Measurements from ENCODE around the gene TRAF3.

Gene TRAF3

DNA sequence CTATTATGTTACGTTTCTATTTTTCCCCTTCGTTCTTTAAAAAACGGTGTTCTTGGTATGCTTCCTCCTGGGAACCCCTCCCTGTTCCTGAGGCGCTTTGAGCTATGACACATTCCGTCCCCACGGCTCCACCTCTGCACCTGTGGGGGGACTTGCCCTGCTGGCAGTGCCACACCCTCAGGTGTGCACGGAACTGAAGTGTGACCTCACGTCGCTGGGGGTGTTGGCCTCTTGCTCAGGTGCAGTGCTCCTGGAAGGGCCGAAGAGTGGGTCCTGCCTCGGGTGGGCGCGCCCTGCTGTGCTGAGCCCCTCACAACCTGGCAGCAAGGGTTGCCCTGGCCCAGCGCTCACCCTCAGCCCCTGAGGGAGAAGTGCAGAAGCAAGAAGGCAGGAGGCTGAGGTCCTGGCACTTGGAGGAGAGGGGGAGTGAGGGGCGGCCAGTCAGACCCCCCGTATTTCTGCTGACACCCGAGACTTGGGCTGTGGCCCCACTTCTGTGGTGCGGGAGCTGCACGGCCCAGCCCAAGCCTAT, 150.2 kb downstream of the TRAF3 start:
- Histone ChIP-seq H3K27me3 (peaks cover 44% of the 10 kb centered on the region), H3K36me3 (no peaks in the 10 kb centered on the region), H3K4me3 (ENCODE audit: low read depth, low read length) (no peak overlapping the region), H3K4me1 (no peaks in the 10 kb centered on the region; the same call in 1 of the 2 replicates), H3K9me3 (no peaks in the 10 kb centered on the region)
- no peak for DNase-seq
- TF ChIP-seq, protein P1, sequence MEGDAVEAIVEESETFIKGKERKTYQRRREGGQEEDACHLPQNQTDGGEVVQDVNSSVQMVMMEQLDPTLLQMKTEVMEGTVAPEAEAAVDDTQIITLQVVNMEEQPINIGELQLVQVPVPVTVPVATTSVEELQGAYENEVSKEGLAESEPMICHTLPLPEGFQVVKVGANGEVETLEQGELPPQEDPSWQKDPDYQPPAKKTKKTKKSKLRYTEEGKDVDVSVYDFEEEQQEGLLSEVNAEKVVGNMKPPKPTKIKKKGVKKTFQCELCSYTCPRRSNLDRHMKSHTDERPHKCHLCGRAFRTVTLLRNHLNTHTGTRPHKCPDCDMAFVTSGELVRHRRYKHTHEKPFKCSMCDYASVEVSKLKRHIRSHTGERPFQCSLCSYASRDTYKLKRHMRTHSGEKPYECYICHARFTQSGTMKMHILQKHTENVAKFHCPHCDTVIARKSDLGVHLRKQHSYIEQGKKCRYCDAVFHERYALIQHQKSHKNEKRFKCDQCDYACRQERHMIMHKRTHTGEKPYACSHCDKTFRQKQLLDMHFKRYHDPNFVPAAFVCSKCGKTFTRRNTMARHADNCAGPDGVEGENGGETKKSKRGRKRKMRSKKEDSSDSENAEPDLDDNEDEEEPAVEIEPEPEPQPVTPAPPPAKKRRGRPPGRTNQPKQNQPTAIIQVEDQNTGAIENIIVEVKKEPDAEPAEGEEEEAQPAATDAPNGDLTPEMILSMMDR (IDR thresholded peaks at IDR 0.05; ENCODE audit: low read depth, low read length), result no peak

DNA sequence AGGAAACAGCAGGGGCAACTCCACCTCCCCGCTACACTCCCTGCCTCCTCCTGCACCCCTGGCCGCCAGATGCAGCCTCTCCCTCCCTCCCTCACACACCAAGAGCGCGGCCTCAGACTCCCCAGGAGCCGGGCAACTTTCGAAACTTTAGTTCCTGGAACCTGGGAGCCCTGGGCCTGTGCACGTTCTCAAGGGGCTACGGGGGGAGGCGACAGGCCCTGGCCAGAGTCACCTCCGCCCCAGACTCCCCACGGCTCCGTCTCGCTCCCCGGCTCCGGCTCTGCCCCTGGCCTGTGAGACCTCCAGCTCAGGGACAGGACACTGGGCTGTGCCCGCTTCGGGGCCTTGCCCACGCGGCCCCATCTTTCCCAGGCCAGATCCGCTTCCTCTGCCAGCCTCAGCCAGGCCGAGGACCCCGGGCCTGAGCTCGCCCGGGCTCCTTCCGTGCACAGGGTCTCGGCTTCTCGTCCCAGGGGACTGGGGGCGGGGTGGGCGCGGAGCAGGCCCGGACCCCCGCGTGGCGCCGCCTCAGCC, 150.7 kb downstream of the TRAF3 start:
- peaks cover 39% of the 10 kb centered on the region for H3K27me3 ChIP-seq
- TF ChIP-seq, protein P1 (IDR thresholded peaks at IDR 0.05; ENCODE audit: low read depth, low read length), result no peak
- H3K36me3 ChIP-seq, result peaks cover under 1% of the 10 kb centered on the region; the same call in 1 of the 2 replicates
- DNase-seq, result no peak
- no peaks in the 10 kb centered on the region; the same call in 1 of the 2 replicates for H3K4me1 ChIP-seq
- no peak overlapping the region; the same call in 1 of the 2 replicates for H3K4me3 ChIP-seq (ENCODE audit: low read depth, low read length)
- no peaks in the 10 kb centered on the region for H3K9me3 ChIP-seq

DNA sequence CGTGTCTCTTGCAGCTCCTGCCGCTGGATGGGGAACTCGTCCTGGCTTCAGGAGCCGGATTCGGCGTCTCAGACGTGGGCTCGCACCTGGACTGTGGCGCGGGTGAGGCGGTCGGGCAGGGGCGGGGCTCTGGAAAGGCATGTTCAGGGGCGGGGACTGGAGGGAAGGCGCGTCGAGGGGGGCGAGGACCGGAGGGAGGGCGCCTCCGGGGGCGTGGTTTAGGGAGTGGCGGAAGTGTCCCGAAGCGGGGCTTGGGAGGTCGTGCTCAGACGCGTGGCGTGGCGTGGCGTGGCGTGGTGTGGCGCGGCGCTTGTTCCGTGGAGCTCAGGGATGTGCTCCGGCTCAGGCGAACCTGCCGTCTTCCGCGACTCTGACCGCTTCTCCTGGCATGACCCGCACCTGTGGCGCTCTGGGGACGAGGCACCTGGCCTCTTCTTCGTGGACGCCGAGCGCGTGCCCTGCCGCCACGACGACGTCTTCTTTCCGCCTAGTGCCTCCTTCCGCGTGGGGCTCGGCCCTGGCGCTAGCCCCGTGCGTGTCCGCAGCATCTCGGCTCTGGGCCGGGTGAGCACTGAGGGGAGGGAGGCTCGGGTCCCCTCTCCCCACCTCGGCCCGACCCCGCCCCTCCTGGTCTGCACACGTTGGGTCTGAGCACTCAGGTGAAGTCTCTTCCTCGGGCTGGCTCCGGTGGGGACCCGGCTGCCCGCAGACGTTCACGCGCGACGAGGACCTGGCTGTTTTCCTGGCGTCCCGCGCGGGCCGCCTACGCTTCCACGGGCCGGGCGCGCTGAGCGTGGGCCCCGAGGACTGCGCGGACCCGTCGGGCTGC, 151.4 kb downstream of the TRAF3 start:
- no peaks in the 10 kb centered on the region; the same call in 1 of the 2 replicates for H3K4me1 ChIP-seq
- H3K27me3 ChIP-seq, result peaks cover 32% of the 10 kb centered on the region
- no peak overlapping the region; the same call in 1 of the 2 replicates for H3K4me3 ChIP-seq (ENCODE audit: low read depth, low read length)

DNA sequence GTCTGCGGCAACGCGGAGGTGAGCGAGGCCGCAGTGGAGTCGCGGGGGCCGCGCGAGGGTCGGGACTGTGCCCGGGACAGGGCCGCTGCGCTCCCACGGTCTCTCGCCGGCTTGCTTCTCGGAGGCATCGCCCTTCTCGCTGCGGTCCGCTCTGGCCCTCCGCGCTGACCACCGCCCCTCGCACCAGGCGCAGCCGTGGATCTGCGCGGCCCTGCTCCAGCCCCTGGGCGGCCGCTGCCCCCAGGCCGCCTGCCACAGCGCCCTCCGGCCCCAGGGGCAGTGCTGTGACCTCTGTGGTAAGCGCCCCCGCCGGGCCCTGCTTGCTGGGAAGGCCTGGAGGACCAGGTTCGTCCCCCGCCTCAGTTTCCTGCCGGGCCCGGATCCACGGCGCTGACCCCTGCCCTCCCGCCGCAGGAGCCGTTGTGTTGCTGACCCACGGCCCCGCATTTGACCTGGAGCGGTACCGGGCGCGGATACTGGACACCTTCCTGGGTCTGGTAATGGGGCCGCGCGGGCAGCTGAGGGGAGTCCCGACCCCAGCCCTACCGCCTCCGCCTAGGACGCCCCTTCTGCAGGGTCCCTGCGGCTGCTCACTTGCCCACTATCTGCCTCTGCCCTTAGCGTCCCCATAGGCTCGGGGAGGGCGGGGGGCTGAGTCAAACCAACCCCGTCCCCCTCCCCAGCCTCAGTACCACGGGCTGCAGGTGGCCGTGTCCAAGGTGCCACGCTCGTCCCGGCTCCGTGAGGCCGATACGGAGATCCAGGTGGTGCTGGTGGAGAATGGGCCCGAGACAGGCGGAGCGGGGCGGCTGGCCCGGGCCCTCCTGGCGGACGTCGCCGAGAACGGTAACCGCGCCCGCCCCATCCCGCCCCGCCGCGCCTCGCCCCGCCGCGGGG, 152.2 kb downstream of the TRAF3 start:
- H3K36me3 ChIP-seq, result peaks cover 4% of the 10 kb centered on the region; the same call in 1 of the 2 replicates
- peaks cover 24% of the 10 kb centered on the region for H3K27me3 ChIP-seq
- DNase-seq, result no peak
- no peaks in the 10 kb centered on the region for H3K9me3 ChIP-seq
- H3K4me3 ChIP-seq (ENCODE audit: low read depth, low read length), result peak overlapping the region; percentile 28
- H3K4me1 ChIP-seq, result no peaks in the 10 kb centered on the region; the same call in 1 of the 2 replicates
- TF ChIP-seq, protein P1 (IDR thresholded peaks at IDR 0.05; ENCODE audit: low read depth, low read length), result no peak

More for the DNA sequence above, 151.4 kb downstream of the TRAF3 start:
- peaks cover 4% of the 10 kb centered on the region; the same call in 1 of the 2 replicates for H3K36me3 ChIP-seq
- peak; percentile 61 for DNase-seq
- TF ChIP-seq, protein P1 (IDR thresholded peaks at IDR 0.05; ENCODE audit: low read depth, low read length), result no peak
- H3K9me3 ChIP-seq, result no peaks in the 10 kb centered on the region

DNA sequence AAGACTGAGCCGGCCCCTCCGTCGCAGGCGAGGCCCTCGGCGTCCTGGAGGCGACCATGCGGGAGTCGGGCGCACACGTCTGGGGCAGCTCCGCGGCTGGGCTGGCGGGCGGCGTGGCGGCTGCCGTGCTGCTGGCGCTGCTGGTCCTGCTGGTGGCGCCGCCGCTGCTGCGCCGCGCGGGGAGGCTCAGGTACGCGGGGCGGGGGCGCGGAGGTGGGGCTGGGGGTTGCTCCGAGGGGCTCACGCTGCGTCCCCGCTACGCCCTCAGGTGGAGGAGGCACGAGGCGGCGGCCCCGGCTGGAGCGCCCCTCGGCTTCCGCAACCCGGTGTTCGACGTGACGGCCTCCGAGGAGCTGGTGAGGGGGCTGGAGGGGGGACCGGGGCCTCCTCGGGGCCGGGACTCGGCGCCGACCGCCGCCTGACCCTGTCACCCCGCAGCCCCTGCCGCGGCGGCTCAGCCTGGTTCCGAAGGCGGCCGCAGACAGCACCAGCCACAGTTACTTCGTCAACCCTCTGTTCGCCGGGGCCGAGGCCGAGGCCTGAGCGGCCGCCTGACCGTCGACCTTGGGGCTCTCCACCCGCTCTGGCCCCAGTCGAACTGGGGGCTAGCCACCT, 153.0 kb downstream of the TRAF3 start:
- no peaks in the 10 kb centered on the region for H3K9me3 ChIP-seq
- H3K4me1 ChIP-seq, result no peaks in the 10 kb centered on the region; the same call in 1 of the 2 replicates
- TF ChIP-seq, protein P1 (IDR thresholded peaks at IDR 0.05; ENCODE audit: low read depth, low read length), result no peak
- H3K27me3 ChIP-seq, result peaks cover 24% of the 10 kb centered on the region
- no peak overlapping the region; the same call in 1 of the 2 replicates for H3K4me3 ChIP-seq (ENCODE audit: low read depth, low read length)
- peaks cover 4% of the 10 kb centered on the region; the same call in 1 of the 2 replicates for H3K36me3 ChIP-seq
- DNase-seq, result peak; percentile 58

All from BE2C (cell line).